ENCODE data around the gene PLD5.

- TF ChIP-seq EP300 (IDR thresholded peaks at IDR 0.05) (no peak), CTCF (IDR thresholded peaks at IDR 0.05) (no peak), POLR2A (IDR thresholded peaks at IDR 0.05) (no peak)
Observed at GRCh38 chr1:242034392-242034791, 490.1 kb downstream of the PLD5 start.
